Omental fat pad (tissue), 4 donors: ENCODE data around the gene ASCC1. TPM values are rescaled to one million over a fixed set of nuclear protein-coding genes. Genes with fewer than 3 reads are reported as not detected.

ENCODE experiments used
- ATAC-seq: fragments of 150-250 bp; one replicate; pipeline ENCODE4 v1.9.1; 2016; ENCODE audit warnings: mild to moderate bottlenecking, moderate library complexity; ENCODE audit not compliant: low FRiP score
- DNase-seq: peaks from one replicate; pipeline ENCODE4 v3.0.0-alpha.2; 2019; ENCODE audit warnings: low spot score
- total RNA-seq, 4 donors: library from RNA; depleted of rRNA; stranded (reverse); fragments of >200 nt; gene quantifications; one replicate each; pipeline ENCODE4 v1.1.0, GENCODE V29; 2016
- TF ChIP-seq, protein P1 (sequence below), 3 donors: fragments of 450-650 bp; IDR thresholded peaks; one replicate each; pipeline ENCODE4 v1.5.1; 2016 to 2017; ENCODE audit warnings: antibody characterized with exemption in 3 of 3, mild to moderate bottlenecking in 3 of 3, moderate library complexity in 2 of 3

Gene ASCC1
- total RNA-seq, 4 donors from 2014 or later = 21.3 to 34.5 (median 26.3) TPM

- DNase-seq (no peak), ATAC-seq (no peak)
- TF ChIP-seq, protein P1, sequence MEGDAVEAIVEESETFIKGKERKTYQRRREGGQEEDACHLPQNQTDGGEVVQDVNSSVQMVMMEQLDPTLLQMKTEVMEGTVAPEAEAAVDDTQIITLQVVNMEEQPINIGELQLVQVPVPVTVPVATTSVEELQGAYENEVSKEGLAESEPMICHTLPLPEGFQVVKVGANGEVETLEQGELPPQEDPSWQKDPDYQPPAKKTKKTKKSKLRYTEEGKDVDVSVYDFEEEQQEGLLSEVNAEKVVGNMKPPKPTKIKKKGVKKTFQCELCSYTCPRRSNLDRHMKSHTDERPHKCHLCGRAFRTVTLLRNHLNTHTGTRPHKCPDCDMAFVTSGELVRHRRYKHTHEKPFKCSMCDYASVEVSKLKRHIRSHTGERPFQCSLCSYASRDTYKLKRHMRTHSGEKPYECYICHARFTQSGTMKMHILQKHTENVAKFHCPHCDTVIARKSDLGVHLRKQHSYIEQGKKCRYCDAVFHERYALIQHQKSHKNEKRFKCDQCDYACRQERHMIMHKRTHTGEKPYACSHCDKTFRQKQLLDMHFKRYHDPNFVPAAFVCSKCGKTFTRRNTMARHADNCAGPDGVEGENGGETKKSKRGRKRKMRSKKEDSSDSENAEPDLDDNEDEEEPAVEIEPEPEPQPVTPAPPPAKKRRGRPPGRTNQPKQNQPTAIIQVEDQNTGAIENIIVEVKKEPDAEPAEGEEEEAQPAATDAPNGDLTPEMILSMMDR (IDR thresholded peaks at IDR 0.05) = no peak
Observed at GRCh38 chr10:72098301-72098835, 117.7 kb downstream of the ASCC1 start.

- DNase-seq = no peak
- ATAC-seq = peak; percentile 69
- TF ChIP-seq, protein P1 (IDR thresholded peaks at IDR 0.05) = no peak
Observed at GRCh38 chr10:72097448-72098300, 118.4 kb downstream of the ASCC1 start.

- TF ChIP-seq, protein P1 (IDR thresholded peaks at IDR 0.05) = no peak
- DNase-seq (no peak), ATAC-seq (no peak)
Observed at GRCh38 chr10:72096115-72097000, 119.7 kb downstream of the ASCC1 start.

- no peak for ATAC-seq
- TF ChIP-seq, protein P1 (IDR thresholded peaks at IDR 0.05) = no peak
Observed at GRCh38 chr10:72095195-72095594, 120.9 kb downstream of the ASCC1 start.

GRCh38 chr10:72094574-72094973 lies 121.5 kb downstream of the ASCC1 start:
- ATAC-seq = no peak
- TF ChIP-seq, protein P1 (IDR thresholded peaks at IDR 0.05) = no peak
- DNase-seq = no peak

More at GRCh38 chr10:72095195-72095594, 120.9 kb downstream of the ASCC1 start:
- DNase-seq = no peak

DNA sequence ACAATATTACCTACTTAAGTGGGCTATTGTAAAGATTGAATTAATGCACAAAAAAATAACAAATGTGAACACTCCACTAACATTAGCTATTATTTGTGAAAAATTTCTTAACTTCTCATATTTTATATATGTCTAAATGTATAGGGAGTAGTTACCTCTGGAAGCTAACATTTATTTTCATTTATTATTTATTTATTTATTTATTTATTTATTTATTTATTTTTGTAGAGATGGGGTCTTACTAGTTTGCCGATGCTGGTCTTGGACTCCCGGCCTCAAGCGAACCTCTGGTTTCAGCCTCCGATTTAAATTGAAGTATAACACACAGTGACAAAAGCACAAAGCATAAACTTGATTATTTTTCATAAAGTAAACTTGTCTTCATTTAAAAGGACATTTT lies 122.6 kb downstream of the ASCC1 start:
- no peak for ATAC-seq
- TF ChIP-seq, protein P1 (IDR thresholded peaks at IDR 0.05) = no peak

More for the DNA sequence above, 122.6 kb downstream of the ASCC1 start:
- DNase-seq = no peak
